GM20431 (cell line): ENCODE measurements around the gene PLRG1.

Experiments
- in situ Hi-C: fragments of 300-500 bp; cut with MseI, MboI; formaldehyde crosslinking; loops from one replicate; pipeline ENCODE4 v1.15.0; 2020; ENCODE audit warnings: low sequenced_read_pairs; ENCODE audit not compliant: unreplicated experiment

Gene PLRG1

DNA sequence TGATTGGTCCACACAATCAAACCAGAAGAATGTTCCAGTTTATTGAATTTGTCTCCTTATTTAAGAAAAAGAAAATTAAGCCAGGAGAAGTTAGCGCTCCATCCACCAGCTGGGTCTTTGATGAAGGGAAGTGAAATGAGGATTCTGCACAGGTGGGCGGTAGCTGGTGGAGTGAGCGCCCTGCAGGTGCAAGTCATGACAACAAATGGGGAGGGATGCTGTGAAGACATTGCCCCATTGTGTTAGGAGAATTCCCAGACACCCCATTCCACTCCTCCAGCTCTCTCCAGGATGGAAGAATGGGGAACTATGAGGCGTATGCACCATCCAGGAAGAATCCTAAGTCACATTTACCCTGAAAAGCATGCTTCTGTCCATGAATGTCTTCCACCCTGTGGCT is 22.9 kb downstream of the PLRG1 start:
- in situ Hi-C loops: no loop called here

- in situ Hi-C loops: no loop called here
These were observed 24.0 kb downstream of the PLRG1 start for GRCh38 chr4:154526151-154526550.

- in situ Hi-C loops: no loop called here
These were observed 28.6 kb downstream of the PLRG1 start for GRCh38 chr4:154521607-154522006.

DNA sequence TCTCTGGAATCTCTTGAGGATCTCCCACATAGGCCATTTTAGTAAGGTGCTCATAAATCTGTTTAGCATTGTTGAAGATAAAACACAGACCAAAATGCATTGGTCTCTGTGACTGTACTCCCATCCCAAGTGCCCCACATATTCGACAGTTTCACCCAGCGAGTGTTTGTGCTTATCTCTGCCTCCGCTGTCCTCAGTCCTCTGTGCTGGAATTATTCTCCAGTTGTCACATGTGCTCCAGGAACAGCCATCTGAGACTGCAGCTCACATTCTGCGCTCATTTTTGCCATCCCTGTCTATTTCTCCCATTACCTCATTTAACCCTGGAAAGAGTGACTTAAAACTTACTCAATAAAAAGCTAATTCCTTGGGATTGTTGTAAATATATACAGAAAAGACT is 31.0 kb downstream of the PLRG1 start:
- in situ Hi-C loops: no loop called here

DNA sequence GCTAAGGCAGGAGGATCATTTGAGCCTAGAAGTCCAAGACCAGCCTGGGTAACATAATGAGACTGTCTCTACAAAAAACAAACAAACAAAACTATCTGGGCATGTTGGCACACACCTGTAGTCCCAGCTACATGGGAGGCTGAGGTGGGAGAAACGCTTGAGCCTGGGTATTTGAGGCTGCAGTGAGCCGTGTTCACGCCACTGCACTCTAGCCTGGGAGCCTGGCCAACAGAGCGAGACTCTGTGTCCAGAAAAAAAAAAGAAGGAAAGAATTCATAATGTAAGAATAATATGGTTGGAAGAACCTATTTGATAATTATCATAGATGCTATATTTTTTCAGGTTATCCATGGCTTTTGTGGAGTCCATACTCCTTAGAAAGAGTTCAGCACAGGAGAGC is 32.6 kb downstream of the PLRG1 start:
- in situ Hi-C loops: no loop called here

- in situ Hi-C loops: no loop called here
These were observed 33.7 kb downstream of the PLRG1 start for GRCh38 chr4:154516318-154517029.

- in situ Hi-C loops: no loop called here
These were observed 38.2 kb downstream of the PLRG1 start for GRCh38 chr4:154511981-154512380.

GRCh38 chr4:154511548-154511947 is 38.7 kb downstream of the PLRG1 start:
- in situ Hi-C loops: no loop called here

DNA sequence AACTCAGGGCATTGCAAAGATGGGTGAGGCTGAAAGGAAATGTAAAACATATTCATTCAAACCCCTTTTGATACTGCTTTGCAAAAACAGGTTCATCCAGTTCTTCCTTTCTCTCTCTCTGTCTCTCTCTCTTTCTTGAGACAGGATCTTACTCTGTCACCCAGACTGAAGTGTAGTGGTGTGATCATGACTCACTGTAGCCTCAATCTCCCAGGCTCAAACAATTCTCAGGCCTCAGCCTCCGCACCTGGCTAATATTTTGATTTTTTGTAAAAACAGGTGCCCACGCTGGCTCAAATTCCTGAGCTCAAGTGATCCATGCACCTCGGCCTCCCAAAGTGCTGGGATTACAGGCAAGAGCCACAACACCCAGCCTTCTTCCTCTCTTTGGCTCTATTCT is 43.0 kb downstream of the PLRG1 start:
- in situ Hi-C loops: loop anchor here (10.0 kb wide), 1 partner anchor 172 kb away; no protein-coding TSS in a partner anchor

DNA sequence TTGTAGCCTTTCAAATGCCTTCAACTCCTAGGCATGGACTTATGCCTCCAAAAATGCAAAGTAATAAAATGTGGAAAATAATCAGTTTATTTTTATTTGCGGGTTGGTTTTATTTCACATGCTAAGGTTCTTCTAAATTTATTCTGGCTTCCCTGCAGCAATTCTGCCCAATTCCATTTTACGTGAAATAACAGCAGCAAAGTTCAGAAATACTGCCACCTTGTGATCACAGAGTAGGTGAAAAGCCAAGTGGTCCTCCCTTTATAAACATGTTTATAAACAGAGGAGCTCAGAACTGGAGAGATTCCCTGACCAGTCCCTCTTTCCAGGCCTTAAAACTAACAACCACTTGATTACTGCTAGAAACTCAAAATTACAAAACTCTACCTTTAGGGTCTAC is 43.9 kb downstream of the PLRG1 start:
- in situ Hi-C loops: loop anchor here (10.0 kb wide), 1 partner anchor 171 kb away; no protein-coding TSS in a partner anchor

GRCh38 chr4:154503598-154503997 is 46.6 kb downstream of the PLRG1 start:
- in situ Hi-C loops: loop anchor here (10.0 kb wide), 1 partner anchor 169 kb away; no protein-coding TSS in a partner anchor

GRCh38 chr4:154502111-154502510 is 48.1 kb downstream of the PLRG1 start:
- in situ Hi-C loops: loop anchor here (10.0 kb wide), 1 partner anchor 167 kb away; no protein-coding TSS in a partner anchor

DNA sequence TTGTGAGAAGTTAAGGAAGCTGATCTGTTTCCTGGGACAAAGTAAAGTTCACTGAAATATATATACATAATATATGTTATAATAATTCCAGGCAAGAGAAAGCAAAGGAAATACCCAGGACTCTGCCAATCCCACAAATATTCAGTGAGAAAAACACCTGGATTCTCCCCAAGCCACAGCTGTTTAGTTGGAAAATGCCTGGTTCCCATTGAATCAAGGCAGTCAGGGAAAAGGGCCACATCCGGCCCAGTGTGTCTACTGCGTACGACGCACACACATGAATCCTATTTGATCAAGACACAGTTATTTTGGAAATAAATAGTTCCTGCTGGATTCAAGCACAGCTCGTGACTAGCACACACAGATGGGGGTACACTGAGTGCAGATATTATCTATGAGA is 52.3 kb downstream of the PLRG1 start:
- in situ Hi-C loops: no loop called here

DNA sequence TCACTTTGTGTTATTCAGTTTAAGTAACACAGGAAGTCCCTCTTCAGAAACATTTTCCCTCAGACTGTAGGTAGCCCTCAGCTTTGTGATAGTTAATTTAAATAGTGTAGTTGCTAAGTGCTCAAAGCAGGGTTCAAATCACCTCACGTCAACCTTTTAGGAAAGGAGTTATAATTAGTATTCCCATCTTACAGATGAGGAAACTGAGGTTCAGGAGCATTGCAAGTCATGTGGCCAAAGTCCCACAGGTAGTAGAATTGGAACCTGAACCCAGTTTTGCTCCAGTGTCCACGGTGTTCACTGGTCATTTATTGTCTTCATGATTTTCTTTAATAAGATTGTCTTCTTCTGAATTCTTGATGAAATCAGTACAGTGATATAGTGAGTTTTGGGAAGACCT is 54.3 kb downstream of the PLRG1 start:
- in situ Hi-C loops: no loop called here

DNA sequence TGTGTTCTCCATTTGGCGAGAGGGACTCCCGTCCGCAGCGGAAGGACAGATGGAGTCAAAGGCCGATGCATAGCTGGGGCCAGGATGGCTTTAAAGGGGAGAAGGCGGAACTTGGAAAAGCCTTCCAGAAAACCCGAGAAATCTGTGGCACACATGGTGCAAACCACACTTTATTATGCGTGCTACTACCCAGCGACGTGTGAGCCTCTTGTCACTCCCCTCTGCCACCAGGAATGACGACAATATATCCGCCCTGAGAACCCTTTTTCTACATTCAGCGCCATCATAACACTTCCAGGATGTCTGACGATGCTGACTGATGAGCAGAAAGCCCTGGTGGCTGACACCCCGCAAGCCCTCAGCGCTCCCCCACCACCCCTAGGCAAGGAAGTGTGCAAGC is 57.9 kb downstream of the PLRG1 start:
- in situ Hi-C loops: no loop called here

DNA sequence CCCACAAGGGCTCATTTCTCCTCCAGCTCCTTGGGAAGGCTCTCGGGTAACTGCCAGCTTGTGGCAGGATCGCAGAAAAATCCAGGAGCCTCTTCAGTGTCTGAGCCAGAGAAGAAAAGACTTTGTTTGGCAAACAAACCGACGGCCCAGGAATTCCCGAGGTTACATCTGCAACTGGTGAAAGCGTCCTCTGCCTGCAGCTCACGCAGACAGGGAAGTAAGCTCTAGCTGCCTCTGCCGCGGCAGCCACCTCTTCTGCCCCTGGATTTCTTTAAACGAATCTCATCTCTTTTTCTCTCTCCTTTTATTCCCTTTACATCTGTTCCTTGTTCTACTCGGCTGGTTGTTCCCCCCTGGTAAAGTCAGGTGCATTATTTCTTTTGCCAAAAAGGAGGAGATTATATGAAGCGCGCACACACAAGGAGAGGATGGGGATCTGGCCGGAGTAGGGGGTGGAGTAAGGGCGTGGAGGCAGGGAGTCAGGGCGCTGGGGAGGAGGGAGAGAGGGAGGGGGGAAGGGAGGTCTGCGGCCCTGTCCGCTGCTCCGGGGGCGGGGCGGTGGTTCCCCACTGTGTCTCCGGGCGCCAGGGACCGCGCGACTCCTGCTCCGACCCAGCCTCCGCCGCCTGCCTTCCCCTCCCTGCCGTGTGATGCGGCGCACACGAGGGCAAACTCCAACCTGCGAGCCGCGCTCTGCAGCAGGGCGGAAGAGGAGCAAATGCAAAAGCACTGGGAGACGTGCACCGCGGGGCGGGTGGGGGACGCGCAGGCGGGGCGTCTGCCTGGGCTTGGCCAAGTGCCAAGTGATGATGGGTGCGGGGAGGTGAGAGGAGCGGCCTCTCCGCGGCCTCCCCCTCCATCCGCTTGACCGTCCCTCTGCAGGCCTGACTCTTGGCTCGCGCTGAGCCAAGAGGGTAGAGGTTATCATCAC is 58.6 kb downstream of the PLRG1 start, which contains the start of gene DCHS2:
TSS of gene DCHS2 (minus strand) at position 459 of the 931 bp plus-strand sequence. CDS start at position 15, 444 bp downstream.
- in situ Hi-C loops: no loop called here

DNA sequence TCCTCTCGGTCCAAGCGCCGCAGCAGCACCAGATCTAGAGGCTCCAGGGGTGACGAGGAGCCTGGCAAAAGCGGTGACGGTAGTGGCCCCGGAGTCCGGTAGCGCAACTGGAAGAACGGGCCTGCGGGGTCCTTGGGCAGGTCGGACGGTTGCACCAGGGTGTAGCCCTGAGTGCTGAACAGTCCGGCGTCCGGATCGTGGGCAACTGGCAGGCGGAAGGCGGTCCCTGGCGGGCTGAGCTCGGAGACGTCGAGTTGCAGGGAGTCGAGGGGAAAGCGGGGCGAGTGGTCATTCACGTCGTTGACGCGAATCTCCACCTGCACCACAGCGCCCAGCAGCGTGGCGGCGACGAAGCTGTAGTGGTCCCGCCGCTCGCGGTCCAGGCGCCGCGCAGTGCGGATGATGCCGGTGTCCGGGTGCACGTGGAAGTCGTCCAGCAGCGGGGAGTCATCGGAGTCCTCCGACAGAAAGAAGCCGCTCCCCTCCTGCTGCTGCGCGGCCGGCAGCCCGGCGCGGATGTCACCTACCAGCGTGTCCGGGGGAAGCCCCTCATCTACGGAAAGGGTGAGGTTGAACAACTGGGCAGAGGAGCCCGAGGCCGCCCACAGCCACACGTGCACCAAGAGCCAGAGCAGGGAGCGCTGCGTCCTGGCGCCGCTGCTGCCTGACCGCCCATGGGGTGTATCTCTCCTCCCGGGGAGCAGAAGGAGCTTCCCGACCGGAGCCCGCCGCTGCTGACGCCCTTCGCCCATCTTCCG is 59.4 kb downstream of the PLRG1 start:
- in situ Hi-C loops: no loop called here

DNA sequence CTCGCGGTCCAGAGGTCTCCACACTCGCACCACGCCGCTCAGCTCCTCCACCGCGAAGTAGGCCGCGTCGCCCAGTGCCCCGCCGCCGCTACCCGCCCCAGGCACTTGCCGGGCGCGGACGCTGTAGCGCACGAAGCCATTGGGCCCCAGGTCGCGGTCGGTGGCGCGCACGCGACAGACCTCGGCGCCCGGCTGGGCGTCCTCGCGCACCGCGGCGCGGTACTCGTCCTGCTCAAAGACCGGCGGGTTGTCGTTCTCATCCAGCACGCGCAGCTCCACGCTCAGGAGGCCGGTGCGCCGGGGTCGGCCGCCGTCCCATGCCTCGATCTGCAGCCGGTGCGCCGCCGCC is 60.0 kb downstream of the PLRG1 start:
- in situ Hi-C loops: no loop called here

DNA sequence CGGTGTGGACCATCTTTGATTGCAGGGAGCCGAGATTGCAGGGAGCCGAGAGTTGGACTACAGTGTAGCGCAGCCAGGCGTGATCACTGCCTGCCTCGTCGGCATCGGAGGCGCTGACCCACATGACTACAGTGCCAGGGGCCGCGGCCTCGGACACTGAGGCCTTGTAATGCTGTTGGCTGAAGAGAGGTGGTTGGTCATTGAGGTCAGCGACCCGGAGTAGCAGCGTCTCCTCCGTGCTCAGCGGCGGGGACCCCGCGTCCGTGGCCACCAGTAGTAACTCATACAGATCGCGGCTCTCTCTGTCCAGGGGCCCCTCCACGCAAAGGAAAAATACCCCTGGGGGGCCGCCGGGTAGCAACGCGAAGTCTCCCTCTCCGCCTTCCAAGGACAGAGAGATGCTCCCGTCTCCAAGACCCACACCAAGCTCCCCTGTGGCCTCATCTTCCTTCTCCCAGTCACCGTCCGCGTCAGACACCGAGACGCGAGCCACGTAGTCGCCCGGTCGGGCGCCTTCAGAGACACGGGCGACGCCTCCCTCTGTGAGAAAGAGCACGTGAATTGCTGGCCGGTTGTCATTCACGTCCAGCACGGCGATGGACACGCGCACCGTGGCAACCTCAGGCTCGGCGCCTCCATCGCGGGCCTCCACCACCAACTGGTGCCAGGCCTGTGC is 60.5 kb downstream of the PLRG1 start:
- in situ Hi-C loops: no loop called here

DNA sequence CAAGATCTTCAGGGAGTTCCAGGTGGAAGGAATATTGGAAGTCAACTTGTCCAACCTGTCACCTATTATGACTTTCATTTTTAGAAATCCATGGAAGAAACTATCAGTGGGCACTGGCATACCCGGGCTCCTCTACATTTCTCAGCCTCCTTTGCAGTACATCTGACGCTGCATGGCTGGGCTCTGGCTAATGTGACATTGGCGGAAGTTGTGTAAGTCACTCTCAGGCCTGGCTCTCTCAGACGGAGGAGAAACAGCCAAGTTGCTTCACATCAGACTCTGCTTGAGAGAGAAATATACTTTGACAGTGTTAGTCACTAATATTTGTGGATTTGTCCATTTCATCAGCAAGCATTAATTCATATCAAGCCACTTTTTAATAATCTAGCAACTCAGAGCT is 63.1 kb downstream of the PLRG1 start:
- in situ Hi-C loops: no loop called here
